NCI-H2196 treated with DMSO at 0.1 percent for 48 hours (cell line): Measurements from ENCODE around the gene VSTM2B.
A peak's percentile ranks its signal among the peaks of the same experiment; 100 is the strongest.

Source experiments
- DNase-seq: peaks from one replicate; lab custom pipeline; 2025; ENCODE audit not compliant: unreplicated experiment; lab: John Stamatoyannopoulos, UW

The VSTM2B gene

DNA sequence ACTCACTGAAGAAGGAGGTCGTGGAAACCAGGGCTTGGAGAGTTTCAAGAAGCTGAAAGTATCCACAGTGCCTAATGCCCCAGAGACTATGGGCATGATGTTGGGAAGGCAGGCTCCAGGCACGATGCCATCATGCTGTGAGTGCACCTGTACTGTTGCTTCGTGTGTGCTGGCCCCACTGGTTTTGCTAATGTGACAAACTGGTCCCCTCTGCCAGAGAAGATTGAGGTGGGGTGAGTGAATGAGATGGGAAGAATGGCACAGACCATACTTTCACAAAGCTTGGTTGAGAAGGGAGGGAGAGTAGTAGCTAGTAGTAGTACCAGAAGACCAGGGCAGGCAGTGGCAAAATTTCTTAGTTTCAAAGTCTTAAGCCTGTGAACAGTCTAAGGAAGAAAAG is 61.3 kb downstream of the VSTM2B start:
- no peak for DNase-seq

DNA sequence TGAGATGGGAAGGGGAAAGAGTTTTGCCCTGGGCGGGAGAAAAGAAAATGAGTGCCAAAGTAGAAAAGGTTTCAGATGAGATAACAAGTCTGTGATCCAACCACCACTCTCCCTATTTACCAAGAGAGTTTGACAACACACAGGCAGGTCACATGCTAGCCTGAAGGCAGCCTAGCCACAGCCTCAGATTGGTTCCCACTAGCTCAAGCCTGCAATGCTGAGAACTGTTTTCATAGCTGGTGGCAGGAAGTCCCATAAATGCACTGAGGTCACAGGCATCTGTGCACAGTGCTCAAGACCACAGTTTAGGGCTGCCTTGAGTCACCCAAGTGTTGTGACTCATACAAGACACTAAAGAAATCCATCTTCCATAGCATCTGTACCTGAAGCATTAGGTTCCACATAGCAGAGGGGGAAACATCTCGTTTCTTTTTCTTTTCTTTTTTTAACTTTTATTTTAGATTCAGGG is 61.8 kb downstream of the VSTM2B start:
- no peak for DNase-seq

GRCh38 chr19:29588095-29588494 is 62.3 kb downstream of the VSTM2B start:
- DNase-seq: no peak

GRCh38 chr19:29590278-29590677 is 64.5 kb downstream of the VSTM2B start:
- no peak for DNase-seq

GRCh38 chr19:29591670-29592069 is 65.9 kb downstream of the VSTM2B start:
- no peak for DNase-seq

- DNase-seq: no peak
Observed at GRCh38 chr19:29593869-29594268, 68.1 kb downstream of the VSTM2B start.

DNA sequence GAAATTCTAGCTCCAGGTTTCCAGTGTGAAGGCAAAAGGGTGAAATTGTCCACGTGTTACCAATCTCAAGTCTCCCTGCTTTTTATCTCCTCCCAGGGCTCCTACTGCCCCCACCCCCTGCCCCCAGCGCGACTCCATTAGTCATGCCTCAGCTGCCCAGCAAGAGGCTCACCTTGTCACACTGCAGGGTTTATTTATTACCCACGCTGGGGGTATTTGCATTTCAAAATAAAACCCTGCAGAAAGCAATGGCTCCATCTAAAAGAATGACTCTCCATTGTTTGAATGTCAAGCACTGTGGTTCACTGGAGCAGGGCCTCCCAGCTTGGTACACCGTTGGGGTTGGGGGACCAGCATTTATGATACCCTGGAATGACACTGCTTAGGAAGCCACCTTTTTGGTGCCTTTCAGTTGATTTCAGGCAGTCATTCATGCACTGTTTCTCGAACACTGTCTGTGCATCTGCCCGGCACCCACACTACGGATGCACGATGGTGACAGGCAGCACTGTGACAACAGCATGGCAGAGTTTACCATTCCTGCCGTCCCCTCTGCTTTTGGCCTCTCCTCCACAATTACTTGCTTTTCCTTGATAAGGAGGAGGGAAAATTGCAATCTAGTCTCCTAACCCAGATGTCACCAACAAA is 70.4 kb downstream of the VSTM2B start:
- no peak for DNase-seq

- DNase-seq: peak; percentile 31
Observed at GRCh38 chr19:29596885-29597525, 71.2 kb downstream of the VSTM2B start.

DNA sequence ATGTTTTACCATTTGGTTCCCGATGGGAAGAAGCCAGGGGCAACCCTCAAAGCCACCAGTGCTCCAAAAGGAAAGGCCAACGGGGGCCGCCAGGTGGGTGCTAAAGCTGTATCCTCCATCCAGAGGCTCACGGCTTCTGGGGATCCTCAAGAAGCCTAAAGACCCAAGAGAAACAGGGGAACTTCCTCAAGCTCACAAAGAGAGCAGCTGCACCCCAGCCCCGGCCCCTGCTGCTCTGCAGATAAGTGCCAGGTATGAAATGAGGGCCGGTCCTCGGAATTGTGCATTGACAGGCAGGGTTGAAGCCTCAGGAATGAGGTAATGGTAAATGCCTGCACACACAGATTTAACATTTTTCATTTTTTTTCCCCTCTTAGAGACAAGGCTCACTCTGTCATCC is 72.2 kb downstream of the VSTM2B start:
- no peak for DNase-seq

DNA sequence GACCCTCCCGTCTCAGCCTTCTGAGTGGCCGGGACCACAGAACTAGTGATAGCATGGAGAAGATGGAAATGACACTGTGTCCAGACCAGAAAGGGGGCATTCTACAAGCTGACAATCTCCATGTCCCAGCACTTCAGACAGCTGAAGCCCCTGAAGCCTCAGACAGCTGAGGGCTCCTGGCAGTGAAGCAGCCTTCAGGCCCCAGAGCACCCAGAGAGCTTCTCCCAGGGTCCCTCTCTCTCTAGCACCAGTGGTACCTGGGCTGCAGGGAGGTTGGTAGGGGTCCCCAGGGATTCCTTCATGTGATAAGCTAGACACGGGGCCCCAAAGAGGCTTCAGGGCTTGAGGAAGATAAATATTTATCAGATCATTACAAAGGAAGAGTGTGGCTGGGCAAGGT is 72.7 kb downstream of the VSTM2B start:
- no peak for DNase-seq

DNA sequence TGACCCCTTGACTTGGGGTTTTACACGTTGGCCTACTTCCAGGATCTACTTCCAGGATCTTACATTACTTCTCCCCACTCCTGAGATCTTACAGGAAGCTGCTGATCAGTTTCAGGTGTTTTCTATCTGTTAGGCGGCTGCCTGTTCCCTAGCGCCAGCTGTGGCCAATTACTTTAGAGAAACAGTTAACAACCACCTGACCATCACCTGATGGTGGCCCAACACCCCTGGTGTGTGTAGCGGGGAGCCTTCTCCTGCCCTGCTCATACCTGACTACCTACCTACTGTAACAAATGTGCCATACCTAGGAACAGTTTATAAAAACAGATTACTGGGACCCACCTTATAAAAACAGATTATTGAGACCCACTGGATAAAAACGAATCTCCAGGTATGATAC is 77.5 kb downstream of the VSTM2B start:
- DNase-seq: no peak

DNA sequence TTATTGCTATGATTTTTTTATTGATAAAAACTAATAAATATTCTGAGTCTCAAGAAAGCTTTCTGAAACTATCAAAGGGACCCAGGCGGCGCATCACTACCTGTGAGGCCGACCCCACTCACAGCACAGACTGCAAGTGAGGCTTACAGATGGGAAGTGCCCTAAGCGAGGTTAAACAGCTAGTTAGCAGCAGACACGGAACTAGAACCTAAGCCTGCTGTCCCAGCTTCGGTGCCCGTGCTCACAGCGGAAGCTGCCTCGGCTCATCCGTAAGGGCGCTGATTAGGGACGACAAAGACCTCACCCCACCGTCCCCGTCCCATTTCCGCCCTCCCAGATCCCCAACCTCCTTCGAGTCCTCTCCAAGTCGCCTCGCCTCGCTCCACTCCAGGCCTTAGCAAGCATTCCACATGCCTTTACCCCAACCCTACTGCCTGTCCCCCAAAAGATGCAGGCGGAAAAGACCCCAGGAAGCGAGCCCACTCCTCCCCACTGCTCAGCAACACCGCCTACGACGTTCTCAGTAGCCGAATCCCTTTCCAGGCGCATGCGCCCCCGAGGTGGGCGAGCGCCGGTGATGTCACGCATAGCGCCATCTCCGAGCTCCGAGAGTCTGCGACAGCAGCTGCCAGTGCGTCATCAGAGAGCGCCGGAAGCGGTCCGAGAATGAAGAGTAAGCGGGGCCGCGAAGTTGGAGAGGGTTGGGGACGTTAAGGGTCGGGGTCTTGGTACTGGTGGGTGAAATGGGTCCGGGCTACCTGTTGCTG is 80.0 kb downstream of the VSTM2B start, which contains the start of gene POP4:
TSS of gene POP4 (plus strand) at position 631 of the 767 bp plus-strand sequence. CDS start at position 667, 36 bp downstream.
- peak; percentile 84 for DNase-seq

GRCh38 chr19:29606420-29606747 is 80.6 kb downstream of the VSTM2B start:
- no peak for DNase-seq

- DNase-seq: no peak
Observed at GRCh38 chr19:29609636-29610035, 83.8 kb downstream of the VSTM2B start.

DNA sequence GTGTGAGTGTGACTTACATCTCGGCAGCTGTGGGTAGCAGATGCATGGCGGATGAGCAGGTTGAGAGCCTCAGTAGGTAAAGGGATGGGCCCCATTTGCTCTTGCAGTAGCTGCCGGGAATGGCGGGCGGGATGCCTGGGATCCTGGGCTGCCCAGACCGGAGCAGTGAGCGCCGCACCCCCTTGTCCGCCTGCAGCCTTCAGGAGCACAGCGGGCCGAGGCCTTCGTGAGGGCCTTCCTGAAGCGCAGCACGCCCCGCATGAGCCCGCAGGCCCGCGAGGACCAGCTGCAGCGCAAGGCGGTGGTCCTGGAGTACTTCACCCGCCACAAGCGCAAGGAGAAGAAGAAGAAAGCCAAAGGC is 84.4 kb downstream of the VSTM2B start:
- DNase-seq: no peak

DNA sequence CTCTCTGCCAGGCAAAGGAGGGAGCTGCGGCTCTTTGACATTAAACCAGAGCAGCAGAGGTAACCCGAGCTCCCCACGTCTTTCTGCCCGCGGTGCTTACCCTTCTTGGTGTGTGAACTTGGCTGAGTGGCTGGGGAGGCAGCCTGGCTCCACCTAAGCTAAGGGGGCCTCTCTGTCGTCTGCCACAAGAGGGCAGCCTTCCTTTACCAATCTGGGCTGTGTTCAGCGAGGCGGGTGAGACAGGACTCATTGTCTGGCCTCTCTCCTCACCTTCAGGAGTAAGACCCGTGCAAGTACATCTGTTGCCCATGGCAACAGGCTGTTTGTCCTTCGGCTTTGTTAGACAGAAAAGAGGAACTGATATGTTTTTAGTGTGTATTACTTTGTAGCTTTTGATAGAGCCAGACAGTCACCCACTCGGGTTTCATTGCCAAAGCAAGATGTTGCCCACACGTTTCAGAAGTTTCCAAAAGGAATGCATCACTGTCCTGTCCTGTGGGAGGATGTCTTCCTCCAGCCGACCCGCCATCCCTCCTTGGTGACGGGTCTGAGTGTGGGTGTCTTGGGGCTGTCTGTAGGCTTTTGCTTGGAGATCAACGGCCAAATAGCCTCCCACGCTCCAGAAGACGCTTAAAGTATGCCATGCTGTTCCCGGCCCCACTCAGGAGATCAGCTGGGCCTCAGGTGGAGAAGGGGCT is 84.9 kb downstream of the VSTM2B start:
- DNase-seq: peak; percentile 80

DNA sequence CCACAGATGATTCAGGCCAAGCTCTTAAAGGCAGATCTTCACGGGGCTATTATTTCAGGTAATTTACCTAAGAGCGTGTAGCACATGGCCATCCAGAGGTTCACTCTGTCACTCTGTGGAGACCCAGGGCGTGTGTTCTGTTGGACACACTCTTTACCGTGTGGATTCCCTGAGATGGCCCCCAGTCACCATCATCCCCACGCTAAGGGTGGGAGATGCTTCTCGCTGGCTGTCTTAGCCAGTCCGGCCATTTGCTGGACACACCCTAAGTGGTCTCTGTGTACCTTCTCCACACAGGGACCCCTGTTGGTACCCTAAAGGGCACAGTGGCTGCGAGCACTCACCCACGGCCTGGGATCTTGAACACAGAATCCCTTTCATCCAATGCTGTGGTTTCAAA is 86.3 kb downstream of the VSTM2B start:
- DNase-seq: no peak

- DNase-seq: no peak
Observed at GRCh38 chr19:29612801-29613595, 87.2 kb downstream of the VSTM2B start.

- DNase-seq: no peak
Observed at GRCh38 chr19:29614046-29614445, 88.3 kb downstream of the VSTM2B start.
